ENCODE measurements around the gene LAMA5.

DNA sequence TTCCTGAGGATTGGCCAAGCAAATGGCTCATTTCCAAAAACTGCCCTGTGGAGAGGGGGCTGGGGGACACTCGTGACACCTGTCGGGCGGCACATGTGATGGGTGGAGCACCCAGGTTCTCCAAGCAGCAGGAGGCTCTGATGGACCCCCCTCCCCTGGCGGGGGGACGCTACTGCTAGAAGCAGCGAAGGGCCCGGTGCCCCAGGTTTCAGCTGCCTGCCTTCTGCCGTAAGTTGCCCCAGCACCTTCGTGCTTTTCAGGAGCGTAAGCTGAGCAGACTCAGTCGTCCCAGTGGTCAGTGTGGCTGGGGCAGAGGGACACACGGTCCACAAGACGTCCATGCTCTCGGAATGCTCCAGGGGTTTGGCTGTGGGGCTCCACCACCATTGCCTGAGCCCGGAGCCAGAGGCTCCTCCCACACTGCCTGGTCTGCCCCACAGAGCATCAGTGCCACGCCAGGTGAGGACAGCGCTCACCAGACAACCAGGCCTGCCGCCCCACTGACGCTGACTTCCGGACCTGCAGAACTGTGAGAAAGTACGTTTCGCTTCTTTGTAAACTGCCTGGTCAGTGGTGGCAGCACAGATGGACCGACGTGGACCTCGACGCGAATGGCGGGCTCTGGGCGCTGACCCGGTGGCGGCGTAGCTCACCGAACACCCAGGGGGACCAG is 68.4 kb downstream of the LAMA5 start:
- TF ChIP-seq, protein P1, sequence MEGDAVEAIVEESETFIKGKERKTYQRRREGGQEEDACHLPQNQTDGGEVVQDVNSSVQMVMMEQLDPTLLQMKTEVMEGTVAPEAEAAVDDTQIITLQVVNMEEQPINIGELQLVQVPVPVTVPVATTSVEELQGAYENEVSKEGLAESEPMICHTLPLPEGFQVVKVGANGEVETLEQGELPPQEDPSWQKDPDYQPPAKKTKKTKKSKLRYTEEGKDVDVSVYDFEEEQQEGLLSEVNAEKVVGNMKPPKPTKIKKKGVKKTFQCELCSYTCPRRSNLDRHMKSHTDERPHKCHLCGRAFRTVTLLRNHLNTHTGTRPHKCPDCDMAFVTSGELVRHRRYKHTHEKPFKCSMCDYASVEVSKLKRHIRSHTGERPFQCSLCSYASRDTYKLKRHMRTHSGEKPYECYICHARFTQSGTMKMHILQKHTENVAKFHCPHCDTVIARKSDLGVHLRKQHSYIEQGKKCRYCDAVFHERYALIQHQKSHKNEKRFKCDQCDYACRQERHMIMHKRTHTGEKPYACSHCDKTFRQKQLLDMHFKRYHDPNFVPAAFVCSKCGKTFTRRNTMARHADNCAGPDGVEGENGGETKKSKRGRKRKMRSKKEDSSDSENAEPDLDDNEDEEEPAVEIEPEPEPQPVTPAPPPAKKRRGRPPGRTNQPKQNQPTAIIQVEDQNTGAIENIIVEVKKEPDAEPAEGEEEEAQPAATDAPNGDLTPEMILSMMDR (IDR thresholded peaks at IDR 0.05; ENCODE audit: insufficient read depth, low read length, poor library complexity, severe bottlenecking), result no peak
- TF ChIP-seq EZH2phosphoT487 (conservative IDR thresholded peaks at IDR 0.05; ENCODE audit: low read length), result no peak

Data from SU-DHL-6 (cell line).